ENCODE results near the gene SHLD3. TPM values are rescaled to one million over a fixed set of nuclear protein-coding genes. Genes with fewer than 3 reads are reported as not detected.

The SHLD3 gene
- total and polyA plus RNA-seq, 8 donors = 3.1 to 5.0 (median 4.3) TPM

DNA sequence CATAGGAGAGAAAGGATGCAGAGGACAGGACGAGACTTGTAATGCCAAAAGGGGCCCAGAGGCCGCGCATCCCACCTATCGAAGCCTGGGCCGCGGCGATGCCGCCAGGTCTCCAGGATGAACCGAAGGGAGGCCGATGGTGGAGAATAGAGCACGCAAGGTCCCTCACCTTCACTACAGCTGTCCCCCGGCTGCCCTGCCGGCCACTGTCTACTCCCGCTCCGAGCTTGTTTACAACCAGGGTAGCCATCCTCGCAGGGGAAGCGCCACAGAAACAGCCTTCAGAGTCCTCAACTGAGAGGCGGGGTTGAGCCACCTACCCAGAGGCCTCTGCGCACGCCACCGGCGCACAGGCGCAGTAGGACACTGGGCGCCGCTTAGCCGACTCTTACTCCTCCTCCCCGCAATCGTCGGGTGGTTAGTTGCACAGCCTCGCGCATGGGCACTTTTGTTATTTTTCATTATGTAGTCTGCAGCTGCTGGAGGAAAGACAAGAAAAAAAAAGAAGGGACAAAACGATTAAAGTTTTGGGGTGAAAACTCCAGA, 729 bp upstream of the SHLD3 start, which contains the start of gene TRIM23:
Gene TRIM23 (minus strand): TSS at position 309 of the 546 bp plus-strand sequence. CDS start 59 bp downstream, at position 250.
- H3K27ac ChIP-seq = peak within 1 kb of the TSS; percentile 87 to 90
- intact Hi-C loops (cut with DNase I) = no loop called here
- H3K36me3 ChIP-seq = peaks cover 0 to 6% of the 10 kb centered on the region in 2 donors
- no peaks in the 10 kb centered on the region for H3K9me3 ChIP-seq
- H3K27me3 ChIP-seq = no peaks in the 10 kb centered on the region
- TF ChIP-seq, protein P1, sequence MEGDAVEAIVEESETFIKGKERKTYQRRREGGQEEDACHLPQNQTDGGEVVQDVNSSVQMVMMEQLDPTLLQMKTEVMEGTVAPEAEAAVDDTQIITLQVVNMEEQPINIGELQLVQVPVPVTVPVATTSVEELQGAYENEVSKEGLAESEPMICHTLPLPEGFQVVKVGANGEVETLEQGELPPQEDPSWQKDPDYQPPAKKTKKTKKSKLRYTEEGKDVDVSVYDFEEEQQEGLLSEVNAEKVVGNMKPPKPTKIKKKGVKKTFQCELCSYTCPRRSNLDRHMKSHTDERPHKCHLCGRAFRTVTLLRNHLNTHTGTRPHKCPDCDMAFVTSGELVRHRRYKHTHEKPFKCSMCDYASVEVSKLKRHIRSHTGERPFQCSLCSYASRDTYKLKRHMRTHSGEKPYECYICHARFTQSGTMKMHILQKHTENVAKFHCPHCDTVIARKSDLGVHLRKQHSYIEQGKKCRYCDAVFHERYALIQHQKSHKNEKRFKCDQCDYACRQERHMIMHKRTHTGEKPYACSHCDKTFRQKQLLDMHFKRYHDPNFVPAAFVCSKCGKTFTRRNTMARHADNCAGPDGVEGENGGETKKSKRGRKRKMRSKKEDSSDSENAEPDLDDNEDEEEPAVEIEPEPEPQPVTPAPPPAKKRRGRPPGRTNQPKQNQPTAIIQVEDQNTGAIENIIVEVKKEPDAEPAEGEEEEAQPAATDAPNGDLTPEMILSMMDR (IDR thresholded peaks at IDR 0.05) = no peak
- peak within 1 kb of the TSS; percentile 82 to 93 for H3K4me3 ChIP-seq
- DNase-seq = peak; percentile 93 to 97 (median 94)
- peak; percentile 98 for ATAC-seq
- H3K4me1 ChIP-seq = peaks cover 18 to 46% of the 10 kb centered on the region in 2 donors

DNA sequence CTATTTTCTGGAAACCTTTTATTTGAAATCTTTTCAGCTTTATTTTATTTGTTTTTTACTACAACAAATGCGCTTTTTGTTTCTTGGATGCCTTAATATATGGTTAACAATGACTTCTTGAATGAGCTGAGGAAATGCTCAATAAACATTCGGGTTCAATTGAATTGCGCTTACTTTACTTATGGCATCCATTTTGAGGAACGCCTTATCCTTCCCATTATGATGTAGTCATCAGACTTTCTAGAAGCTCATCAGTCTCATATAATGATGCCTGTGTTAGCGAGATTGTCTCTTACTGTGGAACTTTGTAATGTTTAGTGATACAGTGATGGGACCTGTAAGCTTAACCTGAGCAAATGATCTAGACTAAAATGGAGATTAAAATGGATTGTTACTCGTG, 916 bp downstream of the SHLD3 start:
- no peaks in the 10 kb centered on the region for H3K9me3 ChIP-seq
- no peaks in the 10 kb centered on the region for H3K27me3 ChIP-seq
- no peak for DNase-seq
- peaks cover 18 to 46% of the 10 kb centered on the region in 2 donors for H3K4me1 ChIP-seq
- intact Hi-C loops (cut with DNase I) = no loop called here
- TF ChIP-seq, protein P1 (IDR thresholded peaks at IDR 0.05) = no peak
- H3K27ac ChIP-seq = peak overlapping the region; percentile 87 to 90
- H3K36me3 ChIP-seq = peaks cover 0 to 15% of the 10 kb centered on the region in 2 donors
- H3K4me3 ChIP-seq = peak overlapping the region; percentile 82 to 93
- ATAC-seq = no peak

DNA sequence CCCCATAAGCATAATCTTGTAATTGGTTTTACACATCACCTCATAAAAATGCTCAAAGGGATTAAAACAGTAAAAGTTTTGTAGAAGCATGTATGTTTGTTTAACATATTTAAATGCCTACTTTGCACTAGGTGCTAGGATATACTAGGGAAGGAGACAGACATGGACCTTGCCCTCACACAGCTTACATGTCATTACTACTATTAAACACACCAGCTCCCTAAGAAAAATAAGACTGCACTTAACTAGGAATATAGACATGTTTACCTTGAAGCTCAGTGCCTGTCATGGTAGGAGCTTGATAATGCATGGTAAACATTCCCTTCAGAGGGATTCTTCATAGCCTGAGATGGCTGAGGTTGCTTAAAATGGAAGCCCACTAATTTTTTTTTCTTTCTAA, 6.2 kb downstream of the SHLD3 start:
- ATAC-seq = no peak
- no peak for DNase-seq
- no peak overlapping the region for H3K27ac ChIP-seq
- peaks cover 0 to 17% of the 10 kb centered on the region in 2 donors for H3K36me3 ChIP-seq
- no peaks in the 10 kb centered on the region for H3K27me3 ChIP-seq
- H3K4me3 ChIP-seq = no peak overlapping the region
- no peaks in the 10 kb centered on the region for H3K9me3 ChIP-seq
- TF ChIP-seq, protein P1 (IDR thresholded peaks at IDR 0.05) = no peak
- intact Hi-C loops (cut with DNase I) = no loop called here
- peaks cover 3 to 14% of the 10 kb centered on the region in 2 donors for H3K4me1 ChIP-seq

DNA sequence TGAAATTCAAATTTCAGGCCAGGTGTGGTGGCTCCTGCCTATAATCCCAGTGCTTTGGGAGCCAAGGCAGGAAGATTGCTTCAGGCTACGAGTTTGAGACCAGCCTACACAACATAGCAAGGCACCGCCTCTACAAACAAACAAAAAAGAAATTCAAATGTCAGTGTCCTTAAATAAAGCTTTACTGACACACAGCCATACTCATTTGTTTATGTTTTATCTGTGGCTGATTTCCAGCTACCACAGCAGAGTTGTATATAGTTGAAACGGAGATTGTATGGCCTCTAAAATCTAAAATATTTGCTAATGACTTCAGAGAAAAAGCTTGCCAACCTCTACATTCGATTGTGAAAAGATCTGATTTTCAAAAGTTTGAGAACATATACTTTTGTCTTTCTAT, 15.4 kb downstream of the SHLD3 start:
- no peaks in the 10 kb centered on the region for H3K9me3 ChIP-seq
- H3K27ac ChIP-seq = no peak overlapping the region
- H3K27me3 ChIP-seq = no peaks in the 10 kb centered on the region
- no peak for ATAC-seq
- peaks cover 0 to 53% of the 10 kb centered on the region in 2 donors for H3K36me3 ChIP-seq
- TF ChIP-seq, protein P1 (IDR thresholded peaks at IDR 0.05) = no peak
- intact Hi-C loops (cut with DNase I) = no loop called here
- no peaks in the 10 kb centered on the region for H3K4me1 ChIP-seq
- no peak overlapping the region for H3K4me3 ChIP-seq
- no peak for DNase-seq

DNA sequence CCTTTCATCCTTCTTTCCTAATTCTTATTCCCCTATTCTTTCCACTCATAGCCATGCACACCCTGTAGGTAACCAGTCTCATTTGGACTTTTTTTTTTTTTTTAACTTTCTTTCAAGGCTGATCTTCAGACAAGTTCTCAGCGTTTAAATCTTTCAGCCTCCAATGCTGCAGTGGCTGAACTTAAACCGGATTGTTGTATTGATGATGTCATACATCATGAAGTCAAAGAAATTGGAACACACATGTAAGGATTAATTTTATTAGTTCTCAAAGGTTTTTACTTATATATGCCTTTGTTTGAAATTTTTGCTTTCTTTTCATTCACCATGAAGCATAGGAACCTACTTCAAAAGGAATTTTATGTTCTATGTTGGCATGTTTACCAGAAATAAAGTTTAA, 22.1 kb downstream of the SHLD3 start:
- Histone ChIP-seq H3K4me1 (no peaks in the 10 kb centered on the region), H3K27ac (no peak overlapping the region), H3K27me3 (no peaks in the 10 kb centered on the region), H3K36me3 (peaks cover 0 to 12% of the 10 kb centered on the region in 2 donors), H3K9me3 (no peaks in the 10 kb centered on the region), H3K4me3 (no peak overlapping the region)
- no peak for DNase-seq
- intact Hi-C loops (cut with DNase I) = no loop called here
- no peak for ATAC-seq
- TF ChIP-seq, protein P1 (IDR thresholded peaks at IDR 0.05) = no peak
